HFFc6 (cell line): ENCODE results near the gene PSKH1. TPM values are rescaled to one million over a fixed set of nuclear protein-coding genes. Genes with fewer than 3 reads are reported as not detected.

Source experiments
- DNase-seq: peaks from one replicate; pipeline ENCODE4 v3.0.0-alpha.2; 2018
- H3K27ac Mint-ChIP-seq: 2 replicates; pipeline ENCODE4 v1.8.0; 2020; ENCODE audit warnings: mild to moderate bottlenecking, mixed read lengths
- H3K27me3 Mint-ChIP-seq: 2 replicates; pipeline ENCODE4 v1.8.0; 2021; ENCODE audit warnings: mild to moderate bottlenecking, moderate library complexity, mixed read lengths; ENCODE audit not compliant: insufficient read depth
- H3K36me3 Mint-ChIP-seq: 2 replicates; pipeline ENCODE4 v1.8.0; 2021; ENCODE audit warnings: low read depth, mixed read lengths
- H3K4me1 Mint-ChIP-seq: 2 replicates; pipeline ENCODE4 v1.8.0; 2020; ENCODE audit warnings: low read depth, mixed read lengths
- H3K4me3 Mint-ChIP-seq: 2 replicates; pipeline ENCODE4 v1.8.0; 2020; ENCODE audit warnings: mild to moderate bottlenecking, moderate library complexity, mixed read lengths
- H3K9me3 Mint-ChIP-seq: 2 replicates; pipeline ENCODE4 v1.8.0; 2020; ENCODE audit warnings: mild to moderate bottlenecking, mixed read lengths
- CTCF ChIP-seq: fragments of 200-600 bp; sonication (generic); IDR thresholded peaks from 2 replicates; pipeline ENCODE4 v1.5.0; 2021; ENCODE audit warnings: antibody characterized with exemption, mild to moderate bottlenecking
- total RNA-seq, 6 experiments: library from RNA; stranded (reverse); fragmentation: NEBNext Ultra II Directional; extraction: Animal tissue kit (Norgen Biotek cat#: 25700); gene quantifications; 2 replicates in 1 of 6; 3 replicates in 5 of 6; pipeline ENCODE4 v1.2.3, GENCODE V29; 2021

Gene PSKH1
- total RNA-seq, 6 experiments from 2014 or later: 25.2 to 34.1 (median 29.3) TPM

- peaks cover 15% of the 10 kb centered on the region for H3K27me3 Mint-ChIP-seq
- peak; percentile 80 for TF ChIP-seq CTCF
- H3K9me3 Mint-ChIP-seq: no peaks in the 10 kb centered on the region
- H3K4me3 Mint-ChIP-seq: no peak overlapping the region
- peak overlapping the region; percentile 44; the same call in 1 of the 2 replicates for H3K27ac Mint-ChIP-seq
- H3K36me3 Mint-ChIP-seq: peaks cover 15% of the 10 kb centered on the region; the same call in 1 of the 2 replicates
- DNase-seq: no peak
- peaks cover 4% of the 10 kb centered on the region for H3K4me1 Mint-ChIP-seq
Observed at GRCh38 chr16:67942200-67942509, 49.1 kb downstream of the PSKH1 start.

GRCh38 chr16:67942510-67943255, 49.6 kb downstream of the PSKH1 start:
- H3K9me3 Mint-ChIP-seq: no peaks in the 10 kb centered on the region
- peaks cover 13% of the 10 kb centered on the region for H3K27me3 Mint-ChIP-seq
- H3K4me3 Mint-ChIP-seq: no peak overlapping the region
- no peak for TF ChIP-seq CTCF
- H3K4me1 Mint-ChIP-seq: no peaks in the 10 kb centered on the region
- H3K36me3 Mint-ChIP-seq: peaks cover 15% of the 10 kb centered on the region; the same call in 1 of the 2 replicates
- no peak for DNase-seq
- H3K27ac Mint-ChIP-seq: no peak overlapping the region

- peaks cover 18% of the 10 kb centered on the region; the same call in 1 of the 2 replicates for H3K36me3 Mint-ChIP-seq
- no peak for TF ChIP-seq CTCF
- H3K27me3 Mint-ChIP-seq: peaks cover 13% of the 10 kb centered on the region
- H3K4me3 Mint-ChIP-seq: no peak overlapping the region
- no peak overlapping the region for H3K27ac Mint-ChIP-seq
- no peaks in the 10 kb centered on the region for H3K9me3 Mint-ChIP-seq
- no peak for DNase-seq
- H3K4me1 Mint-ChIP-seq: no peaks in the 10 kb centered on the region
Observed at GRCh38 chr16:67943256-67943618, 50.2 kb downstream of the PSKH1 start.

- no peak for TF ChIP-seq CTCF
- DNase-seq: no peak
- peaks cover 21% of the 10 kb centered on the region; the same call in 1 of the 2 replicates for H3K36me3 Mint-ChIP-seq
- H3K4me1 Mint-ChIP-seq: no peaks in the 10 kb centered on the region
- H3K4me3 Mint-ChIP-seq: no peak within 1 kb of the TSS
- H3K27ac Mint-ChIP-seq: no peak within 1 kb of the TSS
- H3K27me3 Mint-ChIP-seq: peaks cover 13% of the 10 kb centered on the region
- no peaks in the 10 kb centered on the region for H3K9me3 Mint-ChIP-seq
Observed at GRCh38 chr16:67943619-67944504, 50.8 kb downstream of the PSKH1 start, which contains the start of gene LCAT. TSS of gene LCAT (minus strand) at chr16:67944120. CDS start at chr16:67944101, 19 bp downstream.

- DNase-seq: no peak
- Mint-ChIP-seq H3K27ac (no peak overlapping the region), H3K4me3 (no peak overlapping the region), H3K4me1 (no peaks in the 10 kb centered on the region), H3K9me3 (no peaks in the 10 kb centered on the region), H3K36me3 (peaks cover 19% of the 10 kb centered on the region; the same call in 1 of the 2 replicates), H3K27me3 (peaks cover 11% of the 10 kb centered on the region)
- TF ChIP-seq CTCF: no peak
Observed at GRCh38 chr16:67944690-67945391, 51.8 kb downstream of the PSKH1 start.
